ENCODE results near the gene GATA2. TPM values are rescaled to one million over a fixed set of nuclear protein-coding genes. Genes with fewer than 3 reads are reported as not detected.
A peak's percentile ranks its signal among the peaks of the same experiment; 100 is the strongest.

GATA2 gene
- total RNA-seq, 1 donor from 2014 or later = 0.09 TPM

DNA sequence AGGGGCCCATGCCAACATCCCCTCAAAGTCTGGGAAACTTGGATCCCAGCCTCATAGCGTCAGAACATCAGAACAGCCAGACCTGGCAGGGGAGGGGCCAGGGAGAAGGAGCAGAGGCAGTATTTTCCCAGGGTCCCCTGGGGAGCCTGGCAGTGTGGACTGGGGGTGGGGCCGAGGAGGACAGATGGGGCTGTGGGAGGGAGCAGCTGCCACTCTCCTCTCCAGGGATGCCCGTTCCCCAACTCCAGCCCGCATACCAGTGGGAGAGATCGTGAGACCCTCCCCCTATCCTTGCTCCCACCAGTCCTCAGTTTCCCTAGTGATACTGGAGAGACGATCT, 19.9 kb downstream of the GATA2 start:
- Mint-ChIP-seq H3K36me3 (ENCODE audit: low read depth) (no peaks in the 10 kb centered on the region), H3K9me3 (no peaks in the 10 kb centered on the region), H3K4me3 (ENCODE audit: low read depth) (no peak overlapping the region), H3K27me3 (ENCODE audit: low read depth) (peaks cover 12% of the 10 kb centered on the region), H3K4me1 (ENCODE audit: low read depth) (no peaks in the 10 kb centered on the region), H3K27ac (no peak overlapping the region)
- DNase-seq (ENCODE audit: low spot score) = no peak
- intact Hi-C loops (cut with micrococcal nuclease) = no loop called here

GRCh38 chr3:128472449-128473179, 20.4 kb downstream of the GATA2 start:
- Mint-ChIP-seq H3K27me3 (ENCODE audit: low read depth) (peaks cover 10% of the 10 kb centered on the region), H3K36me3 (ENCODE audit: low read depth) (no peaks in the 10 kb centered on the region), H3K4me1 (ENCODE audit: low read depth) (no peaks in the 10 kb centered on the region), H3K9me3 (no peaks in the 10 kb centered on the region), H3K4me3 (ENCODE audit: low read depth) (no peak overlapping the region), H3K27ac (no peak overlapping the region)
- DNase-seq (ENCODE audit: low spot score) = no peak
- intact Hi-C loops (cut with micrococcal nuclease) = no loop called here

GRCh38 chr3:128471720-128472119, 21.3 kb downstream of the GATA2 start:
- Mint-ChIP-seq H3K4me1 (ENCODE audit: low read depth) (peaks cover 7% of the 10 kb centered on the region), H3K27ac (no peak overlapping the region), H3K36me3 (ENCODE audit: low read depth) (no peaks in the 10 kb centered on the region), H3K9me3 (no peaks in the 10 kb centered on the region), H3K27me3 (ENCODE audit: low read depth) (peaks cover 16% of the 10 kb centered on the region), H3K4me3 (ENCODE audit: low read depth) (no peak overlapping the region)
- intact Hi-C loops (cut with micrococcal nuclease) = no loop called here
- no peak for DNase-seq (ENCODE audit: low spot score)

DNA sequence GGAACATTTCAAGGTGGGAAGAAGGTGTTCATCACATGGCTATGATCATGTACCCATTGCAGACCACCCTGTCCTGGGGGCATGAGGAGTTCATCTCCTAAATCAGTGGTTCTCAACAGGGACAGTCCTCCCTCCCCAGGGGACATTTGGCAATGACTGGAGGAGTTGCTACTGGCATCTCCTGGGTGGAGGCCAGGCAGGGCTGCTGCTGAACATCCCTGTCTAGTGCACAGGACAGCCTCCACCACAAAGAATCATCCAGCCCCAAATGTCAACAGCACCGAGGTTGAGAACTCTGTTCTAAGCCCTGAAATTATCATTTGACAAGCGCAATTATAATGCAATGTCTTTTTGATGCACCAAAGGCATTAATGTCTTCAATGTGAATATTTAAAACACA, 21.9 kb downstream of the GATA2 start:
- Mint-ChIP-seq H3K4me3 (ENCODE audit: low read depth) (no peak overlapping the region), H3K36me3 (ENCODE audit: low read depth) (no peaks in the 10 kb centered on the region), H3K27me3 (ENCODE audit: low read depth) (peaks cover 16% of the 10 kb centered on the region), H3K27ac (no peak overlapping the region), H3K4me1 (ENCODE audit: low read depth) (peaks cover 7% of the 10 kb centered on the region), H3K9me3 (no peaks in the 10 kb centered on the region)
- intact Hi-C loops (cut with micrococcal nuclease) = no loop called here
- DNase-seq (ENCODE audit: low spot score) = no peak

DNA sequence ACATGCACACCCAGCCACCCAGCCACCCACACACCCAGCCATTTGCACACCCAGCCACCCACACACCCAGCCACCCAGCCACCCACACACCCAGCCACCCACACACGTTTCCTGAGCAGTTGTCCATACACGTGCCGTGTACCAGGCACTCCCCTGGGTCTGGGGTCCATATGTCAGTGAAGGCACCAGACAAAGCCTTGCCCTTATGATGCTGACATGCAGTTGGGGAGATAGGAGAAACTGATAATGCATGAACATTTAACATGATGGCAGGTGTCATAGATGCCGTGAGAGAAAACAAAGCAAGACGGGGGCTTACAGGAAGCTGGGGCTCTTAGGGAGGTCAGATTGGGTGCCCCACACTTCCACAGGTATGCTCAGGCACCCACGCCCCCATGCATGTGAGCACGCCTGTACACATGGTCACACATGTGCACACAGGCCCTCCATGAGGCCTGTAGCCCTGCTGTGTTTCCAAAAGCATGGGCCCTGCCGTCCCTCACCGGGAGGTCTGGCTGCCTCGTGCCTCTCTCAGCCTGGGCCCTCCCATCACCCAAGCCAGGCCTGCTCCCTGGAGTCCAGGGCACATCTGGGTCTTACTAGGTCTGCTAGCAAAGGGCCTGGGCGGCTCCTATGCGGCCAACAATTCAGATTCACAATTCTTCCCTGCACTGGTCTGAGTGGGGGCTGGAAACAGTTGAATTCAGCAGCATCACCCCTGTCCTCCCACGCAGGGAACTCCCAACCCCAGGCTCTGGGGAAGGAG, 22.7 kb downstream of the GATA2 start:
- Mint-ChIP-seq H3K4me1 (ENCODE audit: low read depth) (peaks cover 11% of the 10 kb centered on the region), H3K9me3 (no peaks in the 10 kb centered on the region), H3K27ac (no peak overlapping the region), H3K27me3 (ENCODE audit: low read depth) (peaks cover 19% of the 10 kb centered on the region), H3K36me3 (ENCODE audit: low read depth) (no peaks in the 10 kb centered on the region), H3K4me3 (ENCODE audit: low read depth) (no peak overlapping the region)
- intact Hi-C loops (cut with micrococcal nuclease) = no loop called here
- no peak for DNase-seq (ENCODE audit: low spot score)

DNA sequence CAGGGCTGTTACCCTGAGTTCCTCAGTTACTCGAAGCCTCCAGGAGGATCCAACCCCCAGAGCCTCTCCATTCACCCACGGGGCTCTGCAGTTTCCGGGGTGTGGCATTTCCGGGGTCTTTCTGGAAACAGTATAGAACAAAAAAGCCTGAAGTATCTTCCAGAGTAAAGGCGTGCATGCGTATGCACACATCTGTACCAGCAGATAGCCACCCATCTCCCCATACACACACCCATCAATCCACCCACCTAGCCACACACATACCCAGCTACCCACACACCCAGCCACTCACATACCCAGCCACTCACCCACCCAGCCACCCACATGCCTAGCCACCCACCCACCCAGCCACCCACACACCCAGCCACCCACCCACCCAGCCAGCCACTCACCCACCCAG, 23.4 kb downstream of the GATA2 start:
- Mint-ChIP-seq H3K4me1 (ENCODE audit: low read depth) (peaks cover 16% of the 10 kb centered on the region), H3K27me3 (ENCODE audit: low read depth) (peaks cover 23% of the 10 kb centered on the region)
- intact Hi-C loops (cut with micrococcal nuclease) = no loop called here

DNA sequence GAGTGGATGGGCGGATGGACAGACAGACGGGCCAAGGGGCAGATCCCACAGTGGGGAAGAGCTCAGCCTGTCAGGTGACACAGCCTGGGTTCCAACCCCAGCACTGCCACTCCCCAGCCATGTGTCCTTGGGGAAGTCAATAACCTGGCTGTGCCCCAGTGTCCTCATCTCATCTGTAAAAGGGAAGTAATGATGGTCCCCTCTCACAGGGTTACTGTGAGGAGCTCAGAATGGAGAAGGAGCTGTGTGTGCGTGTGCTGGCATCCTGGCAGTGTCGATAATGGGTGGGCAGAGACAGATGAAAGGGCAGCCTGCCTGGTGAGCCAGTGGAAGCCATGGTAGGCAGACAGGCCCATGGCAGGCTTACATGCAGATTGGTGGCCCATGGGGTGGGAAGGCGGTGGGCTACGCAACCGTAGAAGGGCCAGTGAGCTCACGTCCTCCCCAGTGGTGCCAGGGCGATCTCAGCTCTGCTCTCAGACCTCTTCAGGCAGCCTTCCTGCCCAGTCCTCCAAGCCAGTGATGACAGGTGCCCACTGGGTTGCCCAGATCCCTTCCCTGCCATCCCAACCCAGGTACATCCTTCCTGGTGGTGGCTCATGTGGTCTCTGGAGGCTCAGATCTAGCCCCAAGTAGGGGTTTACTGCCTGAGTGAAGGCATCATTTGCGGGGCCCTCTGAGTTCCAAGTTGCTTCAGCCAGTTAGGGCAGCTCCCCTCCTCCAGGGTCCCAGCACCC, 24.0 kb downstream of the GATA2 start:
- Mint-ChIP-seq H3K4me1 (ENCODE audit: low read depth) (peaks cover 16% of the 10 kb centered on the region), H3K27me3 (ENCODE audit: low read depth) (peaks cover 22% of the 10 kb centered on the region), H3K27ac (no peak overlapping the region), H3K36me3 (ENCODE audit: low read depth) (no peaks in the 10 kb centered on the region), H3K4me3 (ENCODE audit: low read depth) (no peak overlapping the region), H3K9me3 (no peaks in the 10 kb centered on the region)
- intact Hi-C loops (cut with micrococcal nuclease) = no loop called here
- DNase-seq (ENCODE audit: low spot score) = no peak

More for the DNA sequence above, 23.4 kb downstream of the GATA2 start:
- Mint-ChIP-seq H3K27ac (no peak overlapping the region), H3K4me3 (ENCODE audit: low read depth) (no peak overlapping the region), H3K36me3 (ENCODE audit: low read depth) (no peaks in the 10 kb centered on the region), H3K9me3 (no peaks in the 10 kb centered on the region)
- DNase-seq (ENCODE audit: low spot score) = no peak

DNA sequence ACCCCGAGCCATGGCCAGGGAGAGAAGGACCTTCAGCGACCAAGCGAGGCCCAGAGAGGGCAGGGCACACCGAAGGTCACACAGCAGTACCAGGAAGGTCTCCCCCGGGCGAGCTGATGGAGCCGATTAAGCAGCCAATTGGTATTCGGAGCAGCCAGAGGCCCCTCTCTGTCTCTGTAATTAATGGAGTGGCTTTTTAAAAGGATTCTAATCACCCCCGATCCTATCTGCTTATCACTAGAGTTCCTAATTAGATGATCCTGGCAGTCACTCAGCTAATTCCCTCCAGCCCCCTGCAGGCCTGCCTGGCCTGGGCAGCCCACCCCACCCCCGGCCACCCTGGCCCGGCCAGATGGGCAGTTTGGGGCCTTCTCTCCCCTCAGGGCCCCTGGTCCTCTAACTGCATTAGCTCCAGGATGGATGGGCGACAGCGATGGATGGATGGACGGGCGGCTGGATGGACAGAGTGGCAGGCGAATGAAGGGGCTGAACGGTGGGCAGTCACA, 24.7 kb downstream of the GATA2 start:
- H3K27me3 Mint-ChIP-seq (ENCODE audit: low read depth) = peaks cover 22% of the 10 kb centered on the region
- peaks cover 16% of the 10 kb centered on the region for H3K4me1 Mint-ChIP-seq (ENCODE audit: low read depth)
- no peak for DNase-seq (ENCODE audit: low spot score)
- H3K27ac Mint-ChIP-seq = no peak overlapping the region
- H3K9me3 Mint-ChIP-seq = no peaks in the 10 kb centered on the region
- intact Hi-C loops (cut with micrococcal nuclease) = no loop called here
- H3K4me3 Mint-ChIP-seq (ENCODE audit: low read depth) = no peak overlapping the region
- H3K36me3 Mint-ChIP-seq (ENCODE audit: low read depth) = no peaks in the 10 kb centered on the region

DNA sequence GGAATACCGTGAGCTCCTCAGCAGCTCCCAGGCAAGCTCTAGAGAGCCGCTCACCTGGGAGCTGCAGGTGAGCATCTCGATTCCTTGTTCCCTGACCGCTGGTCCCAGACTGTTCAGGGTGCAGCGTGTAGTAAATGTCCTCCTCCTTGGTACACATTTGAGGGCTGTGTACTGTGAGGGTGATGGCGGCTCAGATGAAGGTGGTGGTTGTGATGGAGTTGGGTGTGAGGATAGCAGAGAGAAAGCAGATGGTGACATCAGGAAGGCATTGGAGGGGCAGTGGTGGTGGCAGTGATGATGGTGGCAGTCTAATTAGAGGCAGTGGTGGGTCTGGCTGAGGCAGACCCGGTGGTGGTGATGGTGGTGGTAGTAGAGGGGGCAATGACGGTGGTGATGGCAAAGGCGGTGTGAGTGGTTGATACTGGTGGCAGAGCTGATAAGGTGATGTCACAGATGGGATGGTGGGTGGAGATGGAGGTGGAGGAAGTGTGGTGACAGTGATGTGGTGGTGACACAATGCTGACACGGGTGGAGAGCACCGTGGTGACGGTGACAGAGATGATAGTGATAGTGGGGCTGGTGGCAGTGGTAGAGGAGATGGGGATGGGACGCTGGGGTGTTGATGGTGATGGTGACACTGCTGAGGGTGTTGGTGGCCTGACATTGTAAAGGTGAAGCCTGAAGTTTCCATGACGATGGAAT, 26.0 kb downstream of the GATA2 start, which contains the start of gene DNAJB8:
DNAJB8 (minus strand) TSS at position 51 of the 702 bp plus-strand sequence. CDS start 3,645 bp downstream, outside the sequence.
- Mint-ChIP-seq H3K4me1 (ENCODE audit: low read depth) (peaks cover 16% of the 10 kb centered on the region), H3K27me3 (ENCODE audit: low read depth) (peaks cover 22% of the 10 kb centered on the region), H3K27ac (no peak within 1 kb of the TSS), H3K36me3 (ENCODE audit: low read depth) (no peaks in the 10 kb centered on the region), H3K9me3 (no peaks in the 10 kb centered on the region), H3K4me3 (ENCODE audit: low read depth) (no peak within 1 kb of the TSS)
- peak; percentile 16 for DNase-seq (ENCODE audit: low spot score)
- intact Hi-C loops (cut with micrococcal nuclease) = no loop called here

DNA sequence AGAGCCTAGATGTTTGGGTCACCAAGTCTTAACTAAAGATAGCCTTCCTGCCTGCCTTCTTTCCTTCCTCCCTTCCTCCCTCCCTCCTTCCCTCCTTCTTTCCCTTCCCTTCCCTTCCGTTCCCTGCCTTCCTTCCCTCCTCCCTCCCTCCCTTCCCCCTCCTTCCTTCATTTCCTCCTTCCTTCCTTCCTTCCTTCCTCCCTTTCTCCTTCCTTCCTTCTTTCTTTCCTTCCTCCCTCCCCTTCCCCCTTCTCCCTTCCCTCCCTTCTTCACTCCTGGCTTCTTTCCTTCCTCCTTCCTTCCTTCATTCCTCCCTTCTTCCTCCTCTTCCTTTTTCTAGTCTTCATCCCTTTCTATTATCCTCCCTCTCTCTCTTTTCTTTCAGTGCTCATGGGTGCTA, 28.3 kb downstream of the GATA2 start:
- no peak overlapping the region for H3K27ac Mint-ChIP-seq
- intact Hi-C loops (cut with micrococcal nuclease) = no loop called here
- no peak for DNase-seq (ENCODE audit: low spot score)
- H3K4me3 Mint-ChIP-seq (ENCODE audit: low read depth) = no peak overlapping the region
- no peaks in the 10 kb centered on the region for H3K36me3 Mint-ChIP-seq (ENCODE audit: low read depth)
- H3K4me1 Mint-ChIP-seq (ENCODE audit: low read depth) = peaks cover 16% of the 10 kb centered on the region
- H3K27me3 Mint-ChIP-seq (ENCODE audit: low read depth) = peaks cover 13% of the 10 kb centered on the region
- H3K9me3 Mint-ChIP-seq = no peaks in the 10 kb centered on the region

DNA sequence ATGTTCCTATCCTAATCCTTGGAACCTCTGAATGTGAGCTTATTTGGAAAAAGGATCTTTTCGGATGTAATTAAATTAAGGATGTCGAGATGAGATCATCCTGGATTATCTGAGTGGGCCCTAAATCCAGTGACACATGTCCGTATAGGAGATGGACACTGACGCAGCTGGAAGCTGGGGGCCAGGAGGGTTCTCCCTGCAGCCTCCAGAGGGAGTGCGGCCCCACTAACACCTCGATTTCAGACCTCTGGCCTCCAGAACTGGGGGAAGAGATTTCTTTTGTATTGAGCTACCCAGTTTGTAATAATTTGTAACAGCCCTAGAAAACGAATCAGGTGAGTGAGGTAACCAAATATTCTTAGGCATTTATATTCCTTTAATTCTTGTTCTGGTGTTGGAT, 28.8 kb downstream of the GATA2 start:
- Mint-ChIP-seq H3K4me1 (ENCODE audit: low read depth) (peaks cover 16% of the 10 kb centered on the region), H3K4me3 (ENCODE audit: low read depth) (no peak overlapping the region), H3K9me3 (no peaks in the 10 kb centered on the region), H3K36me3 (ENCODE audit: low read depth) (no peaks in the 10 kb centered on the region), H3K27ac (no peak overlapping the region), H3K27me3 (ENCODE audit: low read depth) (peaks cover 13% of the 10 kb centered on the region)
- no peak for DNase-seq (ENCODE audit: low spot score)
- intact Hi-C loops (cut with micrococcal nuclease) = no loop called here

DNA sequence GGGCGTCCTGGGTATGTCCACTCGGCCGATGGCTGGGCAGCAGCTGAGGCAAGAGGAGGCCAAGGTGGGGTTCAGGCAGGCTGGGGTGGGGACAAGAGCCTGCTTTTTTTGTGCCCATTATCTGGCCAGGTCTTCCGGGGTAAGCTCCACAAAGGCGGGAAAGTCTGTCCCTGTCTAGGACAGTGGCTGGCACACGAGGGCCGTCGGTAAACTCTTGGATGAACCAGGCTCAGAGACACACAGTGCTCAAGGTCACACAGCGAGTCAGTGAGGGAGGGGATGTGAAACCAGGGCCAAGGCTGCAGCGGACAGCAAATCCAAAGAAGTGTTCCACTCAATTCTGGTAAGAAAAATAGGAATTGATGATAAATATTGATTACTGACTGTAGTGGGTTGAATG, 29.2 kb downstream of the GATA2 start:
- intact Hi-C loops (cut with micrococcal nuclease) = no loop called here
- Mint-ChIP-seq H3K9me3 (no peaks in the 10 kb centered on the region), H3K27me3 (ENCODE audit: low read depth) (peaks cover 13% of the 10 kb centered on the region), H3K4me3 (ENCODE audit: low read depth) (no peak overlapping the region), H3K36me3 (ENCODE audit: low read depth) (no peaks in the 10 kb centered on the region), H3K27ac (no peak overlapping the region), H3K4me1 (ENCODE audit: low read depth) (peaks cover 16% of the 10 kb centered on the region)
- DNase-seq (ENCODE audit: low spot score) = no peak
